ENCODE results near the gene FSIP1.
"Not testable (repeated sequence)": the region's sequence is repeated elsewhere in the genome, so short reads cannot be mapped to it uniquely, and the experiment has no call there.

The FSIP1 gene

DNA sequence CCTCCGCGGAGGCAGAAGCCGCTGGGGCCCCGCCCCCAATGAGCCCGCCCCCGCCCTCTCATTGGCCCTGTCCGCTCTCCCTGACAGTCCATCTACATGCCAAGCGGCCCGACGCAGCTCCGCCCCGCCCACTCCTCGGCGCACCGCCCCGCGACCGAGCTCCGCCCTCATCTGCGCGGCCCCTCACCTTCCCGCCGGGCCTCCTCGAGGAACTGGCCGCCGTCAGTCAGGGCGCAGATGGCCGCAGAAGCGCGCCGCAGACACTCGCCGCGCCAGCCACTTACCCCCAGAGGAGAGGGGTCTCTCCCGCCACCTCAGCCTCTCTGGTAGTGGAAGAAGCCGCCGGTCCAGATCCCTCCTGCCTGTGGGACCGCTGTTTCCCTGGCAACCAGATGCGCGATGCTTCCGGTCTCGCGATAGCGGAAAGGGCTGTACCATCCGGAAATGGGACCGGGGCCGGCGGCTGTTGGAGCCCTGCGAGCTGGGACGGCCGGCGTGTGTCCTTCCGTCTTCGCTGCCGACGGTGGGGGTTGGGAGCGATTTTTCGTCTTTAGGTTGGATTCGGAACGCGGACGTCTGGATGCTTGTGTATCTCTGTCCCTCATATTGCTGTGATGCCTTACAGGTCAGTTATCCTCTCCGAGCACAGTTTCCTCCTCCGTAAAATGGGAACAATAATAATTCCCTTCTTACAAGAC is at the start of gene FSIP1:
Gene FSIP1 (minus strand): TSS at position 401 of the 698 bp plus-strand sequence. CDS start 6,317 bp downstream, outside the sequence.
- peak; percentile 39 for DNase-seq

DNA sequence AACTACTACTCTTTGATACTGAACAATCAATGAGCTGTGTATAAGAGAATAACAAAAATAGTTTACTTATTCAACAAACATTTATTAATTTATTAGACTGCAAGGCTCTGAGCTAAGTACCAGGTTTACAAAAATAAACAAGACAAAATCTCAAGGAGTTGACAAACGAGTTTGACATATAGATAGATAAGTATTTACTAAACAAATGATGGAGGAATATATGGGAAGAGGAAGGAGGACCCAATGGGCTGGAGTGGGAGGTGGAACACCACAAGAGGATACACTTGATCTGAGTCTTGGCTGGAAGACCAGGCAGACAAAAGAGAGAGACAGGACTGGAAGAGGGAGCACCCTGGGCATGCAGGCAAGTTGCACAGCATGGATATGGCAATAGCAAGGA is 47.5 kb upstream of the FSIP1 start:
- DNase-seq: no peak

DNA sequence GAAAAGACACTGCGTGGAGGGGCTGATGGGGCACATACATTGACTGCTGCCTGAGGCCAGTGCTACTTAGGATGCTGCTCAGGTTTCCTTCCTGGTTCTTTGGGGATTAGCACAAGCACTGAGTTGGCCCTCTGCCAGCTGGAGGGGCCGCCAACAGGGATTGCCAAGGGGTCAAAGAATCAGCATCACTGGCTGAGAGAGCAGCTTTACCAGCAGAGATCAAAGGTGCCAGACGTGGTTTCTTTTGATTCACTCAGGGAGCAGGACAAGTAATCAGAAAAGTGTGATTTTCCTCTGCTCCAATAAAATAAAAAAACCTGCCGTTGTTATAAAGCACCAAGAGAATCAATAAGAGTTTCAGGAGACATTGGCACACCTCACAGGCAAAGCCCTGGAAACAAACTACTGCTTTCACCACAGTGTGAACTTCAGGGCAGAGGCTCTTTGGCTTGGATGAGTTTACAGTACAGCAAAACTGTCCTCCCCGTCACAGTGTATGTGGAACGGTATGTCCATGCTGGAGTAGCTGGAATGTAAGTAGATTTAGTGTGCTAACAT is 45.8 kb upstream of the FSIP1 start:
- DNase-seq: peak; percentile 44

DNA sequence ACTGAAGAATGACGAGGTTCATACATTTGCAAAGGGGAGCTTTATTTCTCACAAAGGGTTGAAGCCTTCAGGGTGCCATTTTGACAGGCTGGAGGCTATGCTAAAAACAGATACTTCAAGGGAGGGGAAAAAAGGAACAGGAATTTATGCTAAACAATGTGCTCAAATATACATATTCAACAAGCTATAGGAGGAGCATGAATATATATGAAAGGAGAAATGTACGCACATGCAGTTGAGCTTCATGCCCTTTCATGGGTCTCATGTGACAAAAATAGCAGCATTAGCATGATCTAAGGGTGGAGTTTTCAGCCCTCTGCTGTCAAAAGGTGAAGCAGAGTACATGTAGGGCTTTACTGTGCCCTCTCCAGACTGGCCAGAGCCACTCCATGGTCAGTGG is 44.3 kb upstream of the FSIP1 start:
- DNase-seq: no peak

DNA sequence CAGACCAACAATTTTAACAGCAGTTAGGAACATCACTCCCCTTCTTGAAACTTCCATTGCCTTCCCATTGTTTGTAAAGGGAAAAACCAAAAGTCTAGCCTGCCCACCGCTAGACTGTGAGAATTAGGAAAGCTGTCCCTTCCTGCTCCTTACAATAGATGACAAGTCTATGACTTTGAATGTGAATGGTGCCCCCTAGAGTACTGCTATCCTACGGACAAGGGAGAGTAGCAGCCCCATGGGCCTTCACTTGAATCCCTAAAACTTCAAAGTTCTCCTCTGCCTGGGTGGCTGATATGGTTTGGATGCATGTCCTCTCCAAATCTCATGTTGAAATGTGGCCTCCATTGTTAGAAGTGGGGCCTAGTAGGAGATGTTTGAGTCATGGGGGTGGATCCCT is 41.0 kb upstream of the FSIP1 start:
- no peak for DNase-seq

DNA sequence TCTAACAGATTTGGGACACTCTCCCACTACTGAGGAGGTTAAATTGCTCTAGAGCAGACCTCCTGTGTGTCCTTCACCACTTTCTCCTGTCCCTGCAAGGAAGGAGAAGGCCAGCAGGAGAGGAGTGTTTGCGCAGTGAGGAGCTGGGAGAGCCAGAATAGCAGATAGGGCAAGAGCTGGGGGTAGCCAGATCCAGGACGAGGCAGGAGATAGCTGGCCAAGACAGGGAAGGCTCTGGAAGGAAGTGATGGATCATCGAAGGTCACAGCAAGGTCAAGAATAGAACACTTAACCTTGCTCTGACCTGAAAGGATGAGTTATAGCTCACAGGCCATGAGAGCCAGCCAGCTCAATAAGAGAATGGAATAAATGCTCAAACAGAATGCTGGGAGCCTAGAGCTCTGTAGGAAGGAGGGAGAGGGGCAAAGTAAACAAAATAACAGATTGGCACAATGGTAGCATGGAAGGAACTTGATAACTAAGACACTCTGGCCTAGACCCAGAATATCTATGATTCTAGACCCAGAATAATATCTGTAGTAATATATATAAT is 37.5 kb upstream of the FSIP1 start:
- DNase-seq: no peak

DNA sequence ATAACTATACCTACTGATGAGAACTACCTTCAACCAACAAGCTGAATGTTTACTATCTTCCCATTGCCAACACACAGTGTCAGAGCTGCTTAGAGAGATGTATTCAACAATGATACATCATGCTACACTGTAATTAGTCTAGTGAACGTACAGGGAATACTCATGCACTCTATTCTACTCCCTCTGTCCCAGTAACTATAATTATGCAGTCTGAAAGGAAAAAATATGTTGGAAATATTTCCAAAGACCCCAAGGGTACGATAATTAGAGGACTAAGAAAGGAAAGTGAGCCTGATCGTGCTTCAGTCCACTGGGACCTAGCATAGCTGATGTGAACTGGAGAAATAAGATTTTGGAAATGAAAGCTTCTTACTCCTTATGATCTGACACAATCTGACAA is 36.9 kb upstream of the FSIP1 start:
- DNase-seq: no peak

DNA sequence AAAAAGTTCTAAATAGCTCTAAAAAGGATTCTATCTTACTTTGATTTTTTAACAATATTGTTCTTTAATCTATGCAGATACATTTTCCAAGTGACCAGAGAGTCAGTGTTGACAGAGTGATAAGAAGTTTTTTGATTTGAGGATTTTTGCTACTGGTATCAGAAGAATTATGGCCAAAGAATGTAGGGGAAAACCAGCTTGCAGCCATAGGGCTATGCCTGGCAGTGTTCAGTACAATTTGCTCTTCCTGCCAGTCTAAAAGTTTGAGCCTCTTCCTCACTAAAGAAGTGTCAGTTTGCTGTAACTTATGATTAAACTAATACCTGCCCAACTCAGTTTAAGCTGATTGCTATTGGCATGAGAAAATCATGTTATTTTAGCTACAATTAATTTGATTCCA is 35.3 kb upstream of the FSIP1 start:
- no peak for DNase-seq

DNA sequence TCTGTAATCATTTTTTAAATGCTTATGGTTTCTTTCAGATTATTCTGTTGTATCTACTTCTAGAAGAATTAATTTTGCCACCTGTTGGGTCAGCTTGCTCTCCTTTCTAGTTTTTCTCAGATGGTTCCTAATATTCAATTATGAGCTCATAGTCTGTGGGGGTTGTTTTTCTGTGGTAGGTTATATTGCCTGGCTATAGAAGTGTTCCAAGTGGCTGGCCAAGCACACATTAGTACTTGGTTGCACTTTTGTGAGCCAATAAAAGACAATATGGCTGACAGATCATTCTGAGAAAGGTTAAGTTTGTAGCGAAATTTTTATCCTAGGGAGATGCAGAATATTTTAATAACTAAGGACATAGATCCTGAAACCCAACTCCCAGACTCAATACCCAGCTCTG is 31.8 kb upstream of the FSIP1 start:
- DNase-seq: no peak

DNA sequence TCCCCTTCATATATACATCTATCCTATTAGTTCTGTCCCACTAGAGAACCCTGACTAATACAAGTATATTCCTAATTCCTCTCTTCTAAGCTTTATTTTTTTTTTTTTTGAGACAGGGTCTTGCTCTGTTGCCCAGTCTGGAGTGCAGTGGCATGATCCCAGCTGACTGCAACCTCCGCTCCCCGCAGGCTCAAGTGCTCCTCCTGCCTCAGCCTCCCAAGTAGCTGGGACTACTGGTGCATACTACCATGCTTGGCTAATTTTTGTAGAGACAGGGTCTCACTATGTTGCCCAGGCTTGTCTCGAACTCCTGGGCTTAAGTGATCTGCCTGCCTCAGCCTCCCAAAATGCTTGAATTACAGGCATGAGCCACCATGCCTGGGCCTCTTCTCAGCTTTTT is 30.0 kb upstream of the FSIP1 start:
- DNase-seq: not testable (repeated sequence)

DNA sequence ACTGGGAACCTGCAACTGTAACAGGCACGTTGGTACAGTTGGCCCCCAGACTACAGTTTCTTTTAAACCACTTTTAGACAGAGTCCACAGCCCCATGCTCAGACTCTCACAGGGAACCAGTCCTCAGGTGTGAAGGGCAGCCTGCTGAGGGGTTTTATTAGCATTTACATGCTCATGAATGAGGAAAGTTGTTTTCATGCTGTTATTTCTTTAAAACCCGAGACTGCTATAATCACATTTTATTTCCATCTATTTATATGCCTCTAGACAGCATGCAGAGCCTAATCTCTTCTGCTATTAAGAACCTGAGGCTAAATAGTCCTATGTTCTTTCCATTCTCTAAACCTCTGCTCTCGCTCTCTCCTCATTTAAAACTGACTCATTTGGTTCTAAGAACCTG is 26.3 kb upstream of the FSIP1 start:
- no peak for DNase-seq

DNA sequence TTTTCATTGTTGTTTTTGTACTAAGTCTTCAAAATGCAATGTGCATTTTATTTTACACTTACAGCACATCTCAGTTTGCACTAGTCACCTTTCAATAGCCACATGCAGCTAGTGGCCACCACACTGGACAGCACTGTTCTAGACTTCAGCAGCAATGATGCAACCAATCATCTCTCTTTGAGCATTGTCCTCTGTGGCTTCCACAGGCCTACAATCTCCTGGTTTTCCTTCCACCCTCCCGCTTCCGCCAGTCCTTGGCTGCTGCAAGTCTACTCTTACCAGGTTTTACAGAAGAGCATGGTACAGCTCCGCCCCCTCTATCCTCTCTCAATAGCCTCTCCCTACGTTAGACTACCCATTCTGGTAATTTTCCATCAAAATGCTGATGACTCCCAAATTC is 25.1 kb upstream of the FSIP1 start:
- no peak for DNase-seq

DNA sequence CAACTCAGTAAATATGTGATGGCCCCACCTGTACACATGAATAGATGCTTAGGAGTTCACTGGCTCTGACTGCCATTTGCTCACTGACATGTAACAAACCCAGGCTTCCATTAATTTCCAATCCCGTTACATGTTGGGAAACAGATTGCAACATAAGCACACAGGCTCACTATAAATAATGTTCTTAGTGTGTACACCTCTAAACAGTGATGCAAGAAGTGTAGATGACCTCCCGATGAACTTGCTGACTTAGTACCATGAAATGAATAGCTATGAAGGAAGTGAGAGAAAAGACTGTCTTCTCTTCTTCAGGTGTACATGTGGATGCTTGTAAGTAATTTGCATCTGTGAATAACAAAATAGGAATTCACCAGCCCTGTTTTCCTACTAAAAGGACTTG is 21.4 kb upstream of the FSIP1 start:
- no peak for DNase-seq

DNA sequence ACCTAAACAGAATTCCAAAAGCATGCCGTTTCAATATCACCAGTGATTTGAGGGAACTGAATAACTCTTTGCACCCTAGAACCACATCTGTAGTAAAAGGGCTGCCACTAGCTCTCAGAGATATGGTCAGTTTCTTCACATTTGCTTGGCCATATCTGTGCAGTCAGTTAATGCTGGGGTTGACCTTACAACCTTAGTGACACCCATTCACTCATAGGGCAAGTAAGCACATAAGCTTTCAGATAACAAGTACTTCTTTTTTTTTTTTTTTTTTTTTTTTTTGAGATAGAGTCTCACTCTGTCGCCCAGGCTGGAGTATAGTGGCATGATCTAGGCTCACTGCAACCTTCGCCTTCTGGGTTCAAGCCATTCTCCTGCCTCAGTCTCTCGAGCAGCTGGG is 20.4 kb upstream of the FSIP1 start:
- DNase-seq: no peak

DNA sequence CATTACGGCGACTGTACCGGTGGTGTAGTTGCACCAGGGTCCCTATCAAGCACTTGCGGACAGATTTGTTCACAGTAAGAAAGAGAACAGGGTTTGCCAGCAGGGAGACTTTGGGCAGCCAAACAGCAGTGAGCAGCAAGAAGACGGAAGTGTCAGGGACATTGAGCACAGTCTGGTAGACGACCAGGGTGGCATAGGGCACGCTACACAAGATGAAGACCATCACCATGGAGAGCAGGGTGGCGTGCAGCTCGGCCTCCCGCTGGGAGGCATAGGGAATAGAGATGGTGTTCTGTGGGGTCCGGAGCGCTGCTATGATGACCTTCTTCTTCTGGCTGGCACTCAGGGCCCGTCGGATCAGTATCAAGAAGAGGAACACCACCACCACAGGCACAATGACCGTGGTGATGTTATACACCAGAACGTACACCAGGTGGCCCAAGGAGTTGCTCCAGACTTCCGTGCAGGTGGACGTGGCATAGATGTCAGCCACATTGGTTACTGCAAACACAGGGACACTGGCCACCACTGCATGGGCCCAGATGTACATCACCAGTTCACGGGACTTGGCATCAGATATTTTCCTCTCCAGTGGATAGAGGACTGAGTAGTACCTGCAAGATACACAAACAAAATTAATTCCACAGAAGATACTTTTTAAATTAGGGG is 19.1 kb upstream of the FSIP1 start:
- DNase-seq: no peak

DNA sequence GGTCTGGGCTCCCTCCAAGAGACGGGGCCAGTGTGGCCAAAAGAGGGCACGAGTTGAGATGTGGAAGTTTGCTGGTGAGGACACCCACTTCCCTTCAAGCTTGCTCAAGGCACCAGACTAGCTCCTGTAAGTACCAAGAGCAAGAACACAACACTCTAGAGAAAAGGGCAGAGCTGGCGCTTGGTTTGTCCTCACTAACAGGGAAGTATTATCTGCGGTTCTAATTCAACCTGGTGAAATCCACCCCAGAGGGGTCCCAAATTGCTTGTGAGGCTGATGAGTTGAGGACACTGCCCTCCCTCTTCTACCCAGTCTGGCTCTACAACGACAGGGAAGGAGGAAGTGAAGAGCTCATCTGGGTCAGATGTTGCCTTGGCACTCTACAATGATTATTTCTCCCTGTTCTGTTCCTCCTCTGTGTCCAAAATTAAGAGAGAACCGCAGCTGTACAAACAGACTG is 16.9 kb upstream of the FSIP1 start:
- no peak for DNase-seq

DNA sequence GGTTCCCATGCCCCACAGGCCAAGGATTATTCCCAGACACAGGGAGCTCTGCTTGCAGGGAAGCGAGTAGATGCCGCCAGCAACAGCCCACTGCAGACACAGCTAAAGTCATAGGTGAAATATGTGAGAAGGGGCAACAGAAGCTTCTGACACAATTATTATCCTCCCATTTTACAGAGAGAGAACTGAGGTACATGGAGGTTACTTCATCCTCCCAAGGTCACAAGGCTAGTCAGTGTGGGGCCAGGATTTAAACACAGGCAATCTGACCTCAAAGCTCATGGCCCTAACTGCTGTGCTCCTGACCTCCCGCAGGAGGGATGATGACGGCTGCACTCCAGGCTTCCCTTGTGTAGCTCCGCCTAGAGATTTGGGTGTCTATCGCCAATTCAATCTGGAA is 15.7 kb upstream of the FSIP1 start:
- no peak for DNase-seq

DNA sequence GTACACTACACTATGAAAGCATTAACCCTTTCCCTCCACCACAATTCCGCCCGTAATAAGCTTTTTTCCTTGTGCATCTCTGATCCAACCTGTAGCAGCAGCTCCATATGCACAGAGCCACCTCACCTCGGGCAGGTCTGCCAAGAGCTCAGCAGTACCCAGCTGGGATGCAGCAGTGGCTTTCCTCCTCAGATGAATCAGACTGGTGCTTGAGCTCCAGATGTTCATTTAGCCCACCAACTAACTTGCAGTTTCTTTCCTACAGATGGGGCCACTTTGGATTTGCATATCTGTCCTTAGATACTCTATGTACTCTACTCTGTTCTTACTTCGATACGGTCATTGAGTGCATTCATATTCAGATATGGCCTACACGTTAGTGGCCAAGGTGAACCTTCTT is 14.8 kb upstream of the FSIP1 start:
- no peak for DNase-seq

DNA sequence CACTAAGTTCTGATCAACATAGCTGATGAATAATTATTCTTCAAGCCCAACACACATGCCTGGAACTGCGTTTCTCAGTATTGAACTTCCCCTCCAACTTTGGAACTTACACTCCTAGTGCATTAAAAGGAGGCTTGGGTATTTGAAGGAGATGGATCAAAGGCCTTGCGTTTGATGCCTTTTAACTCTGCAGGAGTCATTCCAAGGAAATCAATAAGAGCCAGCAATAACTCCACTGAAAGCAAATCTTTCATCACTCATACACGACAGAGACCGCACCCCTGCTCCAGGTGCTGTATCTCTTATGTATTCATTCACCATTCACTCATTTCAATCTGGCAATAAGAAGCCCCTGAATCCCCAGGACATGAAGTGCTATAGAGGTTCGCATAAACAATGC is 14.0 kb upstream of the FSIP1 start:
- DNase-seq: no peak

DNA sequence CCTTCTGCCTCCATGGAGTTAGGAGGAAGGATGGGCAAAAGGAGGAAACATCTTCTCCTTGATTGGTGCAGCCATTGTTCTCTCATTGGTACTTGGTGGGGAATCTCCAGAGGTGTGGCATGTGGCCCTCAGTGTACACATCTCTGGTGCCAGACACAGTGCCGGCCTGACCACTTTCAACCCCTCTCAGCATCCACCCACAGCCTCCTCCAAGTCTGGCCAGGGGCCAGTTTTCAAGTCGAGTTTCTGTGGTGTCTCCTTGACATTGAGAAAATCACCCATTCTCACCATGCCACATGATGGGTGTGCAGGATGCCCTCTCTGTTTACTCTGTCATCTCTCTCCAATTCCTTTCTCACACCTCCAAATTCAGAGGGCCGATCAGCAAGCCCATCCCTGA is 12.8 kb upstream of the FSIP1 start:
- DNase-seq: no peak

DNA sequence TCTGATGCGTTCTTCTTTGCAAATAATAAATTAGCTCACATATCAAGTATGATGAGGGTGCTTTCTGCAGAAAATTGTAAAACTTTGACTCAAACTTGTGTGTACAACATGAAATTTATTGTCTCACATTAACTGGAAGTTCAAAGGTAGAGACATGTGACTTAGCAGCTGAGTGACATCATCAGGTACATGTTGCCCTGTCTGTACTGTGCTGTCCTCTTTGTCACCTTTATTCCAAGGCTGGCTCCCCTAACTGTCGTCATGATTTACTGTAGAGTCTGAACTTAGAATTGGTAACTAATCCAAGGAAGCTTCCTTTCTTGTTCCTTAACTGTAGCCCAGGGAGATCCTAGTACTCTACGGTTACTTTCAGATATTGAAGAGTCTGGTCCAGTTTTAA is 12.3 kb upstream of the FSIP1 start:
- no peak for DNase-seq

DNA sequence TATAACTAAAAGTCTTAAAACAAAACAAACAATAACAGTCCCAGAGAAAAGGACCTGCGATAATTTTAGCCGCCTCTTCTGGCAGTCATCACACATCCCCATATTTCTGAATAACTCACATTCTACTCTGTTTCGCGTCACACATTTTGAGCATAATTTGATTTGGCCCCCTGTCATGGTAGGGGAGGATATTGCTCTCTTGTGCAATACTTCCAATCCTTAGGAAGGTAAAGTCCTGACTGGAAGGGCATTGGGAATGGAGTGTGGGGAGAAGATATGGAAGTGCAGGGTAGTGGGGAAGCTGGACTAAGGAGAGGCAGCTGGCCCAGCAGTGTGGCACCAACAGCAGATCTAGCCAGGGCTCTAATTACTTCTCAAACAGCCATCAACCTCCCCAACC is 11.3 kb upstream of the FSIP1 start:
- DNase-seq: no peak

DNA sequence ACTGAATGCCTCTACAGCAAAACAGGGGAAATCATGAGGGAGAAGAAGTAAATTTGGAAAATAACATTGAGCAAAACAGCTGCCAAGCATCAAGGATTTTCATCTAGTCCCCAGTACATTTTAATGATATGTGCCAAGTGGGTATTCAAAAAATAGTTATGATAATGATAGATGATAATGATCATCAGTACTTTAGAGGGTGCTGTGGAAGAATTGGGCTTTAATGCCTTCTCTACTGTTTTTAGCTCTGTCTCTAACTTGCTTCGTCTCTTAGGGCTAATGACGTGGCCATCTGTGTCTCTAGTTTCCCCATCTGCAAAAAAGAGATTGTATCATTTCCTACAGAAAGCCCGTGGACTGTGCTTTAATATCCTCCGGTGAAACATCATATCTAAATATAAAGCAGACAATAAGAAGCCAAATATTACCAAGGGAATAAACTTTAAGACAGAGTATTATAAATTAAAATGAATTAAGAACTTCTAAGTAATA is 10.2 kb upstream of the FSIP1 start:
- no peak for DNase-seq

Measured in NCI-H2029 treated with DMSO at 0.1 percent for 48 hours (cell line).